Peyer's patch (tissue), 4 donors: Measurements from ENCODE around the gene ZNF496. TPM values are rescaled to one million over a fixed set of nuclear protein-coding genes. Genes with fewer than 3 reads are reported as not detected.

Experiments
- DNase-seq, 3 donors: peaks; one replicate each; pipeline ENCODE4 v3.0.0-alpha.2; 2017 to 2019
- H3K27ac ChIP-seq, 4 donors: fragments of 200-600 bp; sonication (generic); one replicate each; pipeline ENCODE4 v1.5.1; 2016 to 2019
- H3K27me3 ChIP-seq, 2 donors: fragments of 200-600 bp; sonication (generic); one replicate each; pipeline ENCODE4 v1.5.1; 2019
- H3K36me3 ChIP-seq, 3 donors: fragments of 200-600 bp; sonication (generic); one replicate each; pipeline ENCODE4 v1.5.1; 2016 to 2019
- H3K4me1 ChIP-seq, 4 donors: fragments of 200-600 bp; sonication (generic); one replicate each; pipeline ENCODE4 v1.5.1; 2016 to 2019
- H3K4me3 ChIP-seq, 4 donors: fragments of 200-600 bp; sonication (generic); 1 replicate in 3 of 4; 2 replicates in 1 of 4; pipeline ENCODE4 v1.5.1; 2016 to 2019; ENCODE audit warnings: mild to moderate bottlenecking in 1 of 4
- H3K9me3 ChIP-seq, 4 donors: fragments of 200-600 bp; sonication (generic); one replicate each; pipeline ENCODE4 v1.5.1; 2016 to 2019; ENCODE audit warnings: mild to moderate bottlenecking in 1 of 4
- CTCF ChIP-seq, 6 experiments: fragments of 450-650 bp in 4 of 6; fragments of 200-600 bp in 2 of 6; sonication (generic) in 1 of 6; IDR thresholded peaks; one replicate each; pipeline ENCODE4 v1.5.1; 2017 to 2019; ENCODE audit warnings: antibody characterized with exemption in 6 of 6, mild to moderate bottlenecking in 3 of 6, moderate library complexity in 1 of 6
- POLR2A ChIP-seq, 2 donors: fragments of 450-650 bp; IDR thresholded peaks; one replicate each; pipeline ENCODE4 v1.5.1; 2017; ENCODE audit warnings: antibody characterized with exemption in 2 of 2, mild to moderate bottlenecking in 2 of 2, moderate library complexity in 2 of 2
- total RNA-seq, 4 donors: library from RNA; depleted of rRNA; stranded (reverse); fragments of >200 nt; gene quantifications; one replicate each; pipeline ENCODE4 v1.1.0, GENCODE V29; 2016

The ZNF496 gene
- total RNA-seq, 4 donors from 2014 or later: 8.2 to 31.4 (median 23.5) TPM

- peaks cover 0 to 18% (median 0%) of the 10 kb centered on the region in 3 donors for H3K36me3 ChIP-seq
- no peaks in the 10 kb centered on the region for H3K4me1 ChIP-seq
- H3K9me3 ChIP-seq: no peaks in the 10 kb centered on the region
- no peak for DNase-seq
- H3K27me3 ChIP-seq: no peaks in the 10 kb centered on the region
- no peak for TF ChIP-seq POLR2A (IDR thresholded peaks at IDR 0.05)
- TF ChIP-seq CTCF (IDR thresholded peaks at IDR 0.05): no peak
- no peak overlapping the region for H3K27ac ChIP-seq
- no peak overlapping the region for H3K4me3 ChIP-seq
Measured at GRCh38 chr1:247298124-247298481, 33.6 kb downstream of the ZNF496 start.

GRCh38 chr1:247297263-247298123 is 34.2 kb downstream of the ZNF496 start:
- Histone ChIP-seq H3K9me3 (no peaks in the 10 kb centered on the region), H3K4me3 (no peak overlapping the region), H3K27ac (no peak overlapping the region), H3K27me3 (no peaks in the 10 kb centered on the region), H3K36me3 (peaks cover 0 to 12% (median 0%) of the 10 kb centered on the region in 3 donors), H3K4me1 (no peaks in the 10 kb centered on the region)
- DNase-seq: no peak
- TF ChIP-seq CTCF (IDR thresholded peaks at IDR 0.05) (no peak), POLR2A (IDR thresholded peaks at IDR 0.05) (no peak)

- no peaks in the 10 kb centered on the region for H3K9me3 ChIP-seq
- H3K4me3 ChIP-seq: no peak overlapping the region
- peaks cover 0 to 10% (median 0%) of the 10 kb centered on the region in 3 donors for H3K36me3 ChIP-seq
- no peak for TF ChIP-seq POLR2A (IDR thresholded peaks at IDR 0.05)
- TF ChIP-seq CTCF (IDR thresholded peaks at IDR 0.05): no peak
- no peaks in the 10 kb centered on the region for H3K4me1 ChIP-seq
- H3K27ac ChIP-seq: no peak overlapping the region
- DNase-seq: no peak
- H3K27me3 ChIP-seq: no peaks in the 10 kb centered on the region
Measured at GRCh38 chr1:247296599-247297180, 35.0 kb downstream of the ZNF496 start.

- no peaks in the 10 kb centered on the region for H3K4me1 ChIP-seq
- no peak for DNase-seq
- no peaks in the 10 kb centered on the region for H3K9me3 ChIP-seq
- no peak overlapping the region for H3K4me3 ChIP-seq
- H3K27me3 ChIP-seq: no peaks in the 10 kb centered on the region
- H3K27ac ChIP-seq: no peak overlapping the region
- H3K36me3 ChIP-seq: peaks cover 0 to 5% (median 0%) of the 10 kb centered on the region in 3 donors
- TF ChIP-seq POLR2A (IDR thresholded peaks at IDR 0.05): no peak
- TF ChIP-seq CTCF (IDR thresholded peaks at IDR 0.05): no peak
Measured at GRCh38 chr1:247295746-247296145, 35.9 kb downstream of the ZNF496 start.

GRCh38 chr1:247295274-247295684 is 36.4 kb downstream of the ZNF496 start:
- Histone ChIP-seq H3K27ac (no peak overlapping the region), H3K36me3 (peaks cover 0 to 1% (median 0%) of the 10 kb centered on the region in 3 donors), H3K27me3 (no peaks in the 10 kb centered on the region), H3K9me3 (no peaks in the 10 kb centered on the region), H3K4me1 (no peaks in the 10 kb centered on the region), H3K4me3 (no peak overlapping the region)
- DNase-seq: no peak
- TF ChIP-seq POLR2A (IDR thresholded peaks at IDR 0.05): no peak
- TF ChIP-seq CTCF (IDR thresholded peaks at IDR 0.05): no peak
